Gastrocnemius medialis (tissue), 4 donors: ENCODE results near the gene COX6A1. TPM values are rescaled to one million over a fixed set of nuclear protein-coding genes. Genes with fewer than 3 reads are reported as not detected.

ENCODE experiments used
- ATAC-seq, 2 donors: fragments of 150-250 bp; one replicate each; pipeline ENCODE4 v1.9.1; 2016
- DNase-seq, 2 donors: peaks; one replicate each; pipeline ENCODE4 v3.0.0-alpha.2; 2019
- H3K27ac ChIP-seq, 4 donors: fragments of 200-600 bp; sonication (generic); 1 replicate in 1 of 4; 2 replicates in 3 of 4; pipeline ENCODE4 v1.5.1; 2016 to 2018; ENCODE audit warnings: mild to moderate bottlenecking in 2 of 4, moderate library complexity in 1 of 4
- H3K27me3 ChIP-seq, 3 donors: fragments of 200-600 bp; sonication (generic) in 2 of 3; 1 replicate in 1 of 3; 2 replicates in 2 of 3; pipeline versions ENCODE4 v1.5.1 to v1.6.0; 2016 to 2019; ENCODE audit warnings: mild to moderate bottlenecking in 1 of 3, moderate library complexity in 1 of 3
- H3K36me3 ChIP-seq, 2 donors: fragments of 200-600 bp; sonication (generic) in 1 of 2; one replicate each; pipeline ENCODE4 v1.5.1; 2017 to 2018
- H3K4me1 ChIP-seq, 2 donors: fragments of 200-600 bp; sonication (generic) in 1 of 2; one replicate each; pipeline ENCODE4 v1.5.1; 2016 to 2017; ENCODE audit warnings: mild to moderate bottlenecking in 2 of 2
- H3K4me3 ChIP-seq, 4 donors: fragments of 200-600 bp; sonication (generic) in 3 of 4; 1 replicate in 1 of 4; 2 replicates in 3 of 4; pipeline ENCODE4 v1.5.1; 2016 to 2019; ENCODE audit warnings: mild to moderate bottlenecking in 2 of 4
- H3K9me3 ChIP-seq, 3 donors: fragments of 200-600 bp; sonication (generic) in 2 of 3; 1 replicate in 1 of 3; 2 replicates in 2 of 3; pipeline ENCODE4 v1.5.1; 2016 to 2019
- POLR2A ChIP-seq, 2 donors: fragments of 450-650 bp; IDR thresholded peaks; one replicate each; pipeline ENCODE4 v1.6.1; 2017; ENCODE audit warnings: antibody characterized with exemption in 2 of 2, mild to moderate bottlenecking in 2 of 2, moderate library complexity in 2 of 2
- in situ Hi-C, 4 donors: fragments of 200-750 bp; cut with MboI; loops; one replicate each; pipeline versions ENCODE4 v1.15.0 to v1.8.0; 2017; ENCODE audit warnings: low sequenced_read_pairs in 4 of 4
- intact Hi-C: fragments of 100-400 bp; cut with DNase I; formaldehyde crosslinking; loops from one replicate; pipeline ENCODE4 v1.15.1; 2023; ENCODE audit warnings: low total_unique reads
- total RNA-seq, 4 donors: library from RNA; depleted of rRNA; stranded (reverse); fragments of >200 nt; gene quantifications; one replicate each; pipeline versions ENCODE4 v1.1.0 to v1.2.3, GENCODE V29; 2016
- TF ChIP-seq, protein P1 (sequence below), 5 experiments: fragments of 450-650 bp in 3 of 5; fragments of 200-600 bp in 2 of 5; sonication (generic) in 2 of 5; IDR thresholded peaks in 4 of 5; conservative IDR thresholded peaks in 1 of 5; 1 replicate in 4 of 5; 2 replicates in 1 of 5; pipeline ENCODE4 v1.5.1; 2016 to 2019; ENCODE audit warnings: antibody characterized with exemption in 5 of 5, mild to moderate bottlenecking in 3 of 5, moderate library complexity in 3 of 5

COX6A1 gene
- total RNA-seq, 4 donors from 2014 or later: 46.9 to 90.8 (median 74.3) TPM

DNA sequence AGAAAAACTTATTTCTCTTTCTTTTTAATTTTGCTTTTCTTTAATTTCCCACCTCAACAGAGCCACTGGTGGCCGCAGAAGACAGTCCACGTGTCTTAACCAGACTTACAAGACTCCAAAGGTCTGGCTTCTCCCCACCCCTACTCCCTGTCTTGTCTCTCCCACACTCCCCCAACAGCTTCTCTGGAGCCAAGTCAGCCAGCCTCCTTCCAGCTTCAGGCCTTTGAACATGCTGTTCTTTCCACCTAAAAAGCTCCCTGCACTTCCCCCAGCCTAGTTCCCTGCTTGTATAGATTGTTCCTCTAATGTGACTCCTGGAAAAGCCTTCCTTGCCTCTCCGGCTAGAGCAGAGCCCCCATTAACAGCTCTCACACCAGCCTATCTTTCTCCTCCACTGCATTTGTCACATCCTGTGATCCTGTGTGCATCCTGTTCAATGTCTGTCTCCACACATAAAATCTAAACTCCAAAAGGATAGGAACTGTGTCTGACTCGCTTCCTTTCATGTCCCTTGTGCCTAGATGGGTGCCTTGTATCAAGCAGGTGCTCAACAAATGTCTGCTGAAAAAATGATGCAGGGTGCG is 50.2 kb downstream of the COX6A1 start:
- H3K27me3 ChIP-seq: no peaks in the 10 kb centered on the region
- no peak for ATAC-seq
- intact Hi-C loops: no loop called here
- TF ChIP-seq POLR2A (IDR thresholded peaks at IDR 0.05): no peak
- TF ChIP-seq, protein P1, sequence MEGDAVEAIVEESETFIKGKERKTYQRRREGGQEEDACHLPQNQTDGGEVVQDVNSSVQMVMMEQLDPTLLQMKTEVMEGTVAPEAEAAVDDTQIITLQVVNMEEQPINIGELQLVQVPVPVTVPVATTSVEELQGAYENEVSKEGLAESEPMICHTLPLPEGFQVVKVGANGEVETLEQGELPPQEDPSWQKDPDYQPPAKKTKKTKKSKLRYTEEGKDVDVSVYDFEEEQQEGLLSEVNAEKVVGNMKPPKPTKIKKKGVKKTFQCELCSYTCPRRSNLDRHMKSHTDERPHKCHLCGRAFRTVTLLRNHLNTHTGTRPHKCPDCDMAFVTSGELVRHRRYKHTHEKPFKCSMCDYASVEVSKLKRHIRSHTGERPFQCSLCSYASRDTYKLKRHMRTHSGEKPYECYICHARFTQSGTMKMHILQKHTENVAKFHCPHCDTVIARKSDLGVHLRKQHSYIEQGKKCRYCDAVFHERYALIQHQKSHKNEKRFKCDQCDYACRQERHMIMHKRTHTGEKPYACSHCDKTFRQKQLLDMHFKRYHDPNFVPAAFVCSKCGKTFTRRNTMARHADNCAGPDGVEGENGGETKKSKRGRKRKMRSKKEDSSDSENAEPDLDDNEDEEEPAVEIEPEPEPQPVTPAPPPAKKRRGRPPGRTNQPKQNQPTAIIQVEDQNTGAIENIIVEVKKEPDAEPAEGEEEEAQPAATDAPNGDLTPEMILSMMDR (IDR thresholded peaks at IDR 0.05 in 4 of 5, conservative IDR thresholded peaks at IDR 0.05 in 1 of 5): no peak
- H3K4me3 ChIP-seq: no peak overlapping the region
- H3K36me3 ChIP-seq: no peaks in the 10 kb centered on the region
- no peak overlapping the region for H3K27ac ChIP-seq
- in situ Hi-C loops: no loop called here
- no peaks in the 10 kb centered on the region for H3K9me3 ChIP-seq
- DNase-seq: no peak
- H3K4me1 ChIP-seq: peaks cover 10% of the 10 kb centered on the region in 2 donors

DNA sequence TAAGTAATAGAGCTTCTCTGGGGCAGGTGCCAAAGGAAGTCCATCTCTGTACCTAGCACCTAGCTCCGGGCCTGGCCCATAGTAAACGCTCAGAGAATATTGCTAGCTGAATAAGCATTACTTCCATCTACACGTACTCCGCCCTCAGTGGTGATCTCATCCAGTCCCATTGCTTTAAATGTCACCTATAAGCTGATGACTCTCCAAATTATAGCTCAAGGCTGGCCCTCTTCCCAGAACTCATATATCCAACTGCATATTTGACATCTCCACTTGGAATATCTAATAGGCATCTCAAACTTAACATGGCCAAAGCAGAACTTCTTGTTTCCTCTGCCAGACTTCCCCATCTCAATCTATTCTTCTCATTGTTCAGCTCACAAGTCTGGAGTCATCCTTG is 51.1 kb downstream of the COX6A1 start:
- in situ Hi-C loops: no loop called here
- no peak overlapping the region for H3K4me3 ChIP-seq
- ATAC-seq: no peak

DNA sequence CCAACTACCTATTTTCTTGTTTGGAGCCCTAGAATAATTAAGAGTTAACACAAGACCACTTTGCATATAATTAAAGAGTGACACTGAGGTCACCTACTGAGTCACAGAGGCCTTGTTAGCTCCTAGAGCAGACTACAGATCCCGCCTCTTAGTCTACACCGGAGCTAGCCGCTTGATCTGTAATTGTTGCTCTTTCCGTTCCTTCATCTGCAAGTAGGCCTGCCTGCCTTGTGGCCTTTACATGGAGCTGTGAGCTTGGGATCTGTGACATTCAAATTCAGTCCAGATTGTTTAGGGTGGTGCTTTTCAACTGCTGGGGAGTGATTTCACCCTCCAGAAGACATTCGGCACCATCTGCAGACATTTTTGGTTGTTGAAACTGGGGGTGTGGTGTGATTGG is 52.4 kb downstream of the COX6A1 start:
- Histone ChIP-seq H3K27ac (peak overlapping the region in 2 of 4 donors; percentile 62 to 79), H3K27me3 (no peaks in the 10 kb centered on the region), H3K9me3 (no peaks in the 10 kb centered on the region), H3K4me3 (no peak overlapping the region), H3K36me3 (no peaks in the 10 kb centered on the region), H3K4me1 (peaks cover 13 to 16% of the 10 kb centered on the region in 2 donors)
- in situ Hi-C loops: no loop called here
- ATAC-seq (no peak), DNase-seq (no peak)
- intact Hi-C loops: no loop called here
- TF ChIP-seq POLR2A (IDR thresholded peaks at IDR 0.05): no peak
- TF ChIP-seq, protein P1 (IDR thresholded peaks at IDR 0.05 in 4 of 5, conservative IDR thresholded peaks at IDR 0.05 in 1 of 5): no peak

More for the DNA sequence above, 51.1 kb downstream of the COX6A1 start:
- Histone ChIP-seq H3K27ac (no peak overlapping the region), H3K36me3 (no peaks in the 10 kb centered on the region), H3K9me3 (no peaks in the 10 kb centered on the region), H3K27me3 (no peaks in the 10 kb centered on the region), H3K4me1 (peaks cover 10% of the 10 kb centered on the region in 2 donors)
- TF ChIP-seq POLR2A (IDR thresholded peaks at IDR 0.05): no peak
- TF ChIP-seq, protein P1 (IDR thresholded peaks at IDR 0.05 in 4 of 5, conservative IDR thresholded peaks at IDR 0.05 in 1 of 5): no peak
- intact Hi-C loops: no loop called here
- no peak for DNase-seq

Other genes starting within 250 kb of the COX6A1 start
- 10 to 100 TPM; 58.2 to 99.7 (median 87.4) TPM for gene GCN1, start 243.4 kb upstream of the COX6A1 start, total RNA-seq
- 1,000 to 10,000 TPM; 2,008 to 3,982 (median 3,189) TPM for gene RPLP0, start 237.0 kb upstream of the COX6A1 start, total RNA-seq
- gene PXN, start 172.4 kb upstream of the COX6A1 start, total RNA-seq: 100 to 1,000 TPM in 1 of 4 donors, 10 to 100 TPM in 3; 48.8 to 102 (median 77.9) TPM
- gene RNU4-2, start 146.2 kb upstream of the COX6A1 start, total RNA-seq: under 1 TPM in 2 of 4 donors, not detected in 2; under 0.01 TPM
- gene RNU4-1, start 144.9 kb upstream of the COX6A1 start, total RNA-seq: under 1 TPM in 1 of 4 donors, not detected in 3; under 0.01 TPM
- 10 to 100 TPM in 1 of 4 donors, 1 to 10 TPM in 3; 2.5 to 13.2 (median 6.7) TPM for gene SIRT4, start 135.8 kb upstream of the COX6A1 start, total RNA-seq
- not detected for gene PLA2G1B, start 110.3 kb upstream of the COX6A1 start, total RNA-seq
- under 1 TPM in 1 of 4 donors, not detected in 3; 0.16 TPM for gene MSI1, start 68.9 kb upstream of the COX6A1 start, total RNA-seq
- 10 to 100 TPM; 14.4 to 33.7 (median 28.0) TPM for gene TRIAP1, start 8.3 kb downstream of the COX6A1 start, total RNA-seq
- 10 to 100 TPM; 14.5 to 20.7 (median 18.4) TPM for gene GATC, start 8.3 kb downstream of the COX6A1 start, total RNA-seq
- gene SRSF9, start 31.6 kb downstream of the COX6A1 start, total RNA-seq: 10 to 100 TPM; 13.5 to 18.6 (median 16.0) TPM
- 10 to 100 TPM; 16.7 to 45.0 (median 32.6) TPM for gene DYNLL1, start 58.0 kb downstream of the COX6A1 start, total RNA-seq
- 10 to 100 TPM; 34.5 to 47.3 (median 39.2) TPM for gene COQ5, start 91.0 kb downstream of the COX6A1 start, total RNA-seq
- gene RNF10, start 96.2 kb downstream of the COX6A1 start, total RNA-seq: 100 to 1,000 TPM; 152 to 282 (median 247) TPM
- 10 to 100 TPM; 12.2 to 23.3 (median 15.2) TPM for gene POP5, start 143.3 kb downstream of the COX6A1 start, total RNA-seq
- 1 to 10 TPM in 1 of 4 donors, under 1 TPM in 2, not detected in 1; 0.52 to 1.6 (median 0.62) TPM for gene CABP1, start 202.5 kb downstream of the COX6A1 start, total RNA-seq
- gene MLEC, start 249.0 kb downstream of the COX6A1 start, total RNA-seq: 10 to 100 TPM; 46.5 to 89.4 (median 60.1) TPM